HG03432 (cell line): ENCODE results near the gene ACACB.

Experiments used
- ATAC-seq: cut with Tn5 transposase; IDR thresholded peaks from one replicate; pipeline ENCODE4 v1.9.1; 2021; ENCODE audit warnings: mild to moderate bottlenecking, moderate library complexity; ENCODE audit not compliant: unreplicated experiment

ACACB gene

DNA sequence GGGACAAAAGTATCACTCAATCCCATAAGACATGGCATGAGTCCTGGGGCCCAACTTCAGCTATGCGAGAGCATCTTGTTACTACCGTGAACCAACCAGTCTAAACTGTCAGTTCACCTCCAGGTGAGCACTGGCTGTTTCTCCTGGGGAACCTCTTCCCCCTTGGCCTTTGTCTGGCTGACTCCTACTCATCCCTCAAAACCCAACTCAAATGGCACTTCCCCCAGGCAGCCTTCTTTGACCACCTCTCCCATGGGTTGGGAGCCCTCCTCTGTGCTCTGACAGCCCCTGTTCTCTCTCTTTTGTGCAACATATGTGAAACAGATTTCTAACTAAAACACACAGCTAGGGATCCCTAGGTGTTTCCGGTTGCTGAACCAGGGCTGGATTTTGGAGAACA lies 155.0 kb downstream of the ACACB start:
- no peak for ATAC-seq

DNA sequence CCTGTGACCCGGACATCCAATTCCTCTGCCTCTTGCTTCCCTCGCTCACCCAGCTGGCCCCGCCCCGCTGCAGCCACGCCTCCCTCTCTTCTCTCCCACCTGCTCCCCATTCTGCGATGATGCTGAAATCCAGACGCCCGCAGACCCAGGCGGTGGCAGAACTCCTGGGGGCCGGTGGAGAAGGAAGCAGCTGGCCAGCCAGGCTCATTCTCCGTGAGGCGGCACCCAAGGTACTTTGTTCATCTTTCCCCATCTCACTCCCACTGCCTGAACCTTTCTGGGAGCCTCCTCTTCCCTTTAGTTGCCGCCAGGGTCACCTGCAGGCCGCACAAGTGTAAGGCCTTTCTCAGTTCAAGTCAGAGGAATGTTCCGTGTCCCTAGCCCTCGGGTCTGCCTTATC lies 157.0 kb downstream of the ACACB start:
- no peak for ATAC-seq

DNA sequence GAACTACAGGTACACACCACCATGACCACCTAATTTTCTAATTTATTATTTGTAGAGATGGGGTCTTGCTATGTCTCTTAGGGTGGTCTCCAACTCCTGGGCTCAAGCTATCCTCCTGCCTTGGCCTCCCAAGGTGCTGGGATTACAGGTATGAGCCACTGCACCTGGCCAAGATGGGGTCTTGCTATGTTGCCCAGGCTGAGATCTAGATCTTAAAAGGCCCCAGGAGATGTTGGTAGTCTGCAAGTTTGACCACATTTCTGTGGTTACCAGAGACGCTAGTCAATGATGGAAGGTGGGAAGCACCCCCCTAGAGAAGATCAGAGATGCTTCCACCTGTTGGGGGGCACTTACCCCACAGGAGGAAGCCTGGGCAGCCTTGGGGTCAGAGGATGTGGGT lies 158.0 kb downstream of the ACACB start:
- ATAC-seq, result no peak

DNA sequence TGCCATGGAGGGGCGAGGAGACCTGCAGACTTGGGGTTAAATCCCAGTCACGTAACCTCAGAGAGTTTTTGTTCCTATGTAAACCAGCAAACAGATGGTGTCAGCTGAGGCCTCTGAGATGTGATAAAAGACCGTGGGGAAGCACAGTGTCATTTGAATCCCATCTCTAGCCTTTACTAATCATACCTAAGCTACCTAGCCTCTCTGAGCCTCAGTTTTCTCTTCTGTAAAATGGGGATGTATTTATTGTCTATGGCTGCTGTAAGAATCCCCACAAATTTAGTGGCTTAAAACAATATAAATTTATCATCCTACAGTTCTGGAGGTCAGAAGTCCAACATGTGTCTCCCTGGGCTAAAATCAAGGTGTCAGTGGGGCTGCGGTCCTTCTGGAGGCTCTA lies 158.8 kb downstream of the ACACB start:
- ATAC-seq, result no peak

DNA sequence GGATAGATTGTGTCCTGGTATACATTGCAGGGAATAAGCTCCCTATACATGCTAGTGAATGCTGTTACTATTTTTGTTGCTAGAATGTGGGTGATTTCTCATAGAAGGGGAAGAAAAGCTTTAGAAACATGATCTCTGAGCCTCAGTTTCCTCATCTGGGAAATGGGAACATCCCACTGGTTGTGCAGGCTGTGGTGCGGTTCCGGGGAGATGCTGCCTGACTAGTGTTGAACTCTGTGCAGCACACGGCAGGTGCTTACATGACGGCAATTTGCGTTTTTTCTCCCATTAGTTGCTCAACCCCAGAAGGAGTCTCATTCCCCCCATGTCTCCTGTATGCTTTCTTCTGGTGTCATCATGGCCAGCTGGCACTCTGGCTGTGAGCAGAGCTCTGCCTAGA lies 159.8 kb downstream of the ACACB start:
- no peak for ATAC-seq

DNA sequence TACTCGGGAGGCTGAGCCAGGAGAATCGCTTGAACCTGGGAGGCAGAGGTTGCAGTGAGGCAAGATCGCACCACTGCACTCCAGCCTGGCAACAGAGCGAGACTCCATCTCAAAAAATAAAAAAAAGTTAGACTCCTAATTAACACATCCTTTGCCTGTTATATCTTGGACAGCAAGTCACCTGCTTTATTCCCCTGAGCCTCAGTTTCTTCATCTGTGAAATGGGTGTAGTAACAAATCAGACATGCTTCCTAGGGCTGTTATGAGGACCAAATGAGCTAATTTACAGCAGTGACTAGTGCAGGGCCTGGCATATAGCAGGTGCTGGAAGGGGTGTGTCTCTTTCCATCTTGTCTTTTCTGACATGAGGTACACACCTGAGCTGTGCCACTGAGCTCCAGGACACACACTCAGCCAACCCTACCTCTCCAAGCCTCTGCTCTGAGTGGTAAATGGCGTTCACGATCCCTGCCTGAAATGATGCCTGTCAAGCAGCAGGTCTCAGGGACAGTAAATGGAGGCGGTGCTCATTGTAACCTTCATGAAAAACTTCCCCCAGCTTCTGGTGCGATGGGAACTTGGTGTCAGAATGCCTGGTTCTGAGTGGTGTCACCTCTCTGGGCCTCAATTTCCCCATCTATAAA lies 161.0 kb downstream of the ACACB start:
- no peak for ATAC-seq

DNA sequence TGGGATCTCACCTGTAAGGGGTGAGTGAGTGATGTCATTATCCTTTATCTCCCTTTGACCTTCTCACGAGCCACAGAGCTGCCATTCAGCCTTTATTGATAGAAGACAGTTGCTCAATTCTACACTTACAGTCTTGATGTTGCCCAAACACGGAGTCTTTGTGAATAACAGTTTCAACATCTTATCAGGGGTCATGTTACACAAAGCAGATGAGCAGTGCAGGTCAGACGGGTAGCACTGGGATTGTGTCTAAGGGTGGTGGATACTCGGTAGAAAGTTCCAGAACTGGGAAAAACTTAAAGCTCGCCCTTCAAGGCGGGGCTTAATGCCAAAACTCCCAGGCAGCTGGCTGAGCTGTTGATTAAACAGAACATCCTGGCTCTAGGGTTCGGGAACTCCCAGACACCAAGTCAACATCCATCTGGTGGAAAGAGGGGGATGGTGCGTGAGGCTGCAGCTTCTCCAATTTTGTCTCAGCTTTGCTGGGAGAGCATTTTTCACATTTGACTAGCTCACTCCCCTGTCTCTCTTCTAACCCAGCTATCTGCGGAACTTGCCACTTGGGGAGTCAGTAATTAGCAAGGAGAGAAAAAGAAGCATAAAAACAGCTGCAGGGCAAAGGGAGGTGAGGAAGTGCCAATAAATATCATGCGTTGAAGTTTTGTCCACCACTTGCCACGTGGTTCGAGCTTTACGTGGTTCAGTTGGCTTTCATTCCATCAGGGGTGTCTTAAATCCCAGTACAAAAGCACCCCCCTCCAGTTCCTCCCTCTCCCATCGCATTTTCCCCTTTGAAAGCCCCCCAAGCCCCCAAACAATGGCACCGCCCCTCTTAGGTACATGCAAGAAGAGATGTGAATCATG lies 161.7 kb downstream of the ACACB start:
- ATAC-seq, result no peak

GRCh38 chr12:109278912-109279311 lies 162.5 kb downstream of the ACACB start:
- no peak for ATAC-seq

DNA sequence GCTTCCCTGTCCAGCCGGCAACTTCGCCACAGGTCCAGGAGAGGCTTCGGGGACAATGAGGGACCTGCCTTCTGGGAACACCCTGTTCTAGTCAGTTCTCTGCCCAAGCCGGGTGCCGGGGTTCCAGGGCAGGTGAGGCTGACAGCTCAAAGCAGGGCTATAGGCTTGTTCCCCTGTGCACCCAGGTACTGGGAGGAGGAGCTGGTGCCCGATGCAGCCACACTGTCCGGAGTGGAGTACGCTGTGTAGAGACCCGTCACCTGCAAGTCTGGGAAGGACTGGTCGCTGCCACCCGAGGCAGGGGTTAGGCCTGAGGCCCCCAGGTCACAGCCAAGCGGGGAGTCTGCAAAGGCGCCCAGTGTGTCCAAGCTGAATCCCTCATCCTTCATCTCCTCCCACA lies 163.1 kb downstream of the ACACB start:
- ATAC-seq, result no peak

DNA sequence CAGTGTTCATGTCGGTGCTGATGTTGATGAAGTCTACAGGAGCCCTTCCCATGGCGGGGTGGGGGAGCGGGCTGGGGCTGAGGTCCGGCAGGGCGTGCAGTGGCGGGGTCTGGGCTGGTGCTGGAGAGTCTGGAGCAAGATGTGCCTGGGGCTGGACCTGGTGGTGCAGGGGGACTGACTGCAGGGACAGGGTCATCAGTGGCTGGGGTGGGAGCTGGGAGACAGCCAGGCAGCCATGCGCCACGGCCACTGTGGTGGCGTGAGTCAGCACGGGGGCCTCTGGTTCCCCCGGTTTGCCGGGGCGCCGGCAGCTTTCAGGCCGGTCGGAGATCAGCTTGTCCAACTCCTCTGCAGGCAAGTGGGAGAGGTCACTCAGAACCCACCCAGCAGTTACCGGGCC lies 165.1 kb downstream of the ACACB start:
- no peak for ATAC-seq

DNA sequence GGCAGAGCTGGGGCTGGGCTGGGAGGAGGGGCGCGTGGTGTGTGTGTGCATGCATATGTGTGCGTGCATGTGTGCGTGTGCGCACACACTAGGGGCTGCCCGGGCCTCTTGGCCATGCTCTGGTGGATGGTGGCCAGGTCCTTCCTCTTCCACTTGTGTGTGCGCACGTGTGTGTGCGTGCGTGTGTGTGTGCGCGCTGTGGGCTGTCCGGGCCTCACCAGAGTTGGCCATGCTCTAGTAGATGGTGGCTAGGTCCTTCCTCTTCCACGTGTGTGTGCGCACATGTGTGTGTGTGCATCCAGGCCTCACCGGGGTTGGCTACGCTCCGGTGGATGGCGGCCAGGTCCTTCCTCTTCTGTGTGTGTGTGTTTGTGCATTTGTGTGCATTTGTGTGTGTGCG lies 168.0 kb downstream of the ACACB start:
- no peak for ATAC-seq

GRCh38 chr12:109286252-109286651 lies 169.9 kb downstream of the ACACB start:
- no peak for ATAC-seq

DNA sequence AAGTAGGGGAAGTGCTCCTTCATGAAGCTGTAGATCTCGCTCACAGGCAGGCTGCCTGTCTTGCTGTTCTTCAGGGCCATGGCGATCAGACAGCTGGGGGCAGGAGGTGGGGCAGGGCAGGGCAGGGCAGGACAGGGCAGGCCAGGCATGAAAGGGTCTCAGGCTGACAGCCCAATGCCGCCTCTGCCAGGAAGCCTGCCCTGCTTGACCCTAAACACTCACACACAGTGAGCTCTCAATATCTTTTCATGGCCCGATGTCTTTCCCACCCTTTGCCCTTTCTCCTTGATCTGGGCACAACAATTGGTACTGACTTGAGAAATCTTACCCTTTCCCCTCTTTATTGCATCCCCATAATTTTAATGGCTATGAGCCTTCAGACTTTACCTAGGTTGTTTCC lies 170.3 kb downstream of the ACACB start:
- ATAC-seq, result no peak

GRCh38 chr12:109287181-109287580 lies 170.8 kb downstream of the ACACB start:
- no peak for ATAC-seq

DNA sequence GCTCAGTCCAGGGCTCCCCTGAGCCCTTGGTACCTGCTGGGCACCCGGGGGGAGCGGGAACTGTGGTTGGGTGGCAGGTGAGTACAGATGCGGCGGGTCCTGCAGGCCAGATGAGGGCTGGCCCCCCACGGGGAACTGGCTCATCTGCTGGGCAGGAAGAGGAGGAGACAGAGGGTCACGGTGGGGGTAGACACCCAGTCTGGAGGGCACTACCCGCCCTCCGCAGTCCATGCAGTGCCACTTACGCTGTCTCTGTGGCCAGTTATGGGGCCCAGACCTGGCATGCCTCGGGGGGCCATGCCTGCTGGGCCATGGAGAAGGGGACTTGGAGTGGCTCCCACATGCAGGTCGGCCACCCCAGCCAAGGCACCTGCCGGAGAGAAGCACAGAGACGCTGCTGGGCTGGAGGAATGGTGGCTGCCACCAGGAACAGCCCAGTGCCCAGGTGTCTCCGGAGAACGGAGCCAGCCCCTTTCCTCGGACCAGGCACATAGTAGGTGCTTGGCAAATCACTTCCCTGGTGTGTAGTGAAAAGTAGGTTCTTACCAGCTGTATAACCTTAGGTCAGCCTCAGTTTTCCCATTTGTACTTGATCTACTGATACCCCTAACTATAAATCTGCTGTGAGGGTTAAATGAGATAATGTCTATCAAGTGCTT lies 171.6 kb downstream of the ACACB start:
- no peak for ATAC-seq

GRCh38 chr12:109288571-109288970 lies 172.2 kb downstream of the ACACB start:
- ATAC-seq, result no peak

DNA sequence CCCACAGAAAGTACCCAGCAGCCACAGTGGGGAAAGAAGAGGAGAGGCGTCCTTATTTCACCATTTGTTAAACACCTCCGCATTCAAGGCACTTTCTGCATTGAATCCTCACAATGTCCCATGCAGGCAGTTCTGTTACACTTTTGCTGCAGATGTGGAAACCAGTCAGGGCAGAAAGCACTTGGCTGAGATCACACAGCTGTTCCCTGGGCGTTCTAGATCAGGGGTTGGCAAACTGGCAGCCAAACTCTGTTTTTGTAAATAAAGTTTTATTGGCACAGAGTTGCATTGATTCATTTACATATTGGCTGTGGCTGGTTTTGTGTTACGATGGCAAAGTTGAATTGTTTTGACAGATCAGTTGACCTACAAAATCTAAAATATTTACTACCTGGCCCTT lies 172.6 kb downstream of the ACACB start:
- no peak for ATAC-seq

DNA sequence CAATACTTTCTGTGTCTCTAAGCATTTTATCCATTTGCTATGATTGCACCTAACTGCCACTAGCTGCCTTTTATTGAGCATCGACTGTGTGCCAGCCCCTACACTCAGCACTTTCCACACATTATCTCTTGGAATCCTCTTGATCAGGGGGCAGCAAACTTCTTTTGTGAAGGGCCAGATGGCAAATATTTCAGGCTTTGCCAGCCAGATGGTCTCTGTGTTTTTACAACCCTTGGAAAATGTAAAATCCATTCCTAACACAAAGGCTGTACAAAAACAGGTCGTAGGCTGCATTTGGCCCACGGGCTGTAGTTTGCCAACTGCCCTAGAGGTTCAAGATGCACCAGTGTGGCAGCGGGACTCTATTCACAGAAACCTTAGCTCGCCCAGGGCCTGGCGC lies 173.2 kb downstream of the ACACB start:
- ATAC-seq, result no peak

DNA sequence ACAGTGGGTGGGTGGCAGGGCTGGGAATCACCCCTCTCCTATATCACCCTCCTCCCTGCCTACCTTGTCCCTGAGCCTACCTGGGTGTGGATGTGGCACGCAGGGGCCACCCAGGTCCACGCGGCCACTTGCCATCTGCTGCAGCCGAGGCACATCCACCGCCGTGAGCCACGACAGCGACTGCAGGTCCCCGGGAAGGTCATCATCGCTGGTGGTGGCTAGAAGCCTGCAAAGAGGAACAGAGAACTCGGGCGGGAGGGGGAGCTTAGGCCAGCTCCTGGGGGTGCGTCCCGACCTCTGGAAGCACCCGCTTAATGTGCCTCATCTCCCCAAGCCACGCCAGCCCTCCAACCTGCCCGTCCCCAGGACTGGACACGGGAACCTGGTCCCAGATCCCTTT lies 173.7 kb downstream of the ACACB start:
- no peak for ATAC-seq

- ATAC-seq, result no peak
These were observed 174.7 kb downstream of the ACACB start for GRCh38 chr12:109291117-109291516.

DNA sequence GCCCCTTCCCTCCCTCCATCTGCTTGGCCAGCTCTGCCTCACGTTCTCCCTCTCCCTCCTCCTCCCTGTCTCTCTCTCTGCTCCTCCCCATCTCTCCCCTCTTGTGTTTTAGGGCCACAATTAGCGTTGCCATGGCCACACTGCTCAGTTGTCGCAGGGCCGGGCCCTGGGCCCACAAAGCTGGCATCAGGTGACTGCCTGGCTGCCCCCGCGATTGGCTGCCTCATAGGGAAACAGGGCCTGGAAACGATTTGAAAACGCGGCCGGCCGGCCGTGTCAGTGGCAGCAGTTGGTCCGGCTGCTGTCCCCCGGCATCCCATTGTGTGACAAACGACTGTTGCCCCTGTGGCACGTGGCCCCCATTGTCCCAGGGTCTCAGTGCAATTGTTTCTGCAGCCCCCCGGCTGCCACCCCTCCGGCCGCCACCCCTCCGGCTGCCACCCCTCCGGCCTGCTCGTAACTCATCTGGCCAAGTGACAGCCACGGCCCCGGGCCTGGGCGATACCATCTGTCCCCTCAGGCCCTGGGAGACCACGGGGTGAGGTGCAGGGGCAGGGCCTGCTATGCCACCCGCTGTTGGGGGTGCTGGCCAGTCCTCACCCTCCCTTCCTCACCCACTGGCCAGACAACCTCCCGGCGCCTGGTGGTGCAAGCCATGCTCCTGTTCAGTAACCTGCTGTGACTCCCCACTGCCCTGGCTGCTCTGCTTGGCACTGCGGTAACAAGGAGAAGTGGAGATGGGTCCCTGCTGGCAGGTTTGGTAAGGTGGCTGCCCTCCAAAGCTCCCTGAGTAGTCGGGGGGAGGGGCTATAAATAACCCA lies 175.3 kb downstream of the ACACB start:
- ATAC-seq, result no peak
